Prostate gland (tissue), 2 donors: ENCODE results near the gene ERC2. TPM values are rescaled to one million over a fixed set of nuclear protein-coding genes. Genes with fewer than 3 reads are reported as not detected.

Source experiments
- DNase-seq: peaks from one replicate; pipeline ENCODE4 v3.0.0-alpha.2; 2019; ENCODE audit warnings: low spot score
- H3K27ac ChIP-seq, 2 donors: fragments of 200-600 bp; sonication (generic); 2 replicates each; pipeline ENCODE4 v1.5.1; 2017 to 2019
- H3K27me3 ChIP-seq: fragments of 200-600 bp; sonication (generic); replicated peaks from 2 replicates; pipeline ENCODE4 v1.5.1; 2019; ENCODE audit not compliant: insufficient read depth
- H3K36me3 ChIP-seq, 2 donors: fragments of 200-600 bp; sonication (generic); 1 replicate in 1 of 2; 2 replicates in 1 of 2; pipeline versions ENCODE4 v1.5.1 to v1.8.1; 2017 to 2019
- H3K4me1 ChIP-seq: fragments of 200-600 bp; sonication (generic); replicated peaks from 2 replicates; pipeline ENCODE4 v1.5.1; 2019
- H3K4me3 ChIP-seq, 2 donors: fragments of 200-600 bp; sonication (generic); 2 replicates each; pipeline ENCODE4 v1.5.1; 2017 to 2019
- H3K9me3 ChIP-seq: fragments of 200-600 bp; sonication (generic); 2 replicates; pipeline ENCODE4 v1.5.1; 2017
- POLR2A ChIP-seq: fragments of 450-650 bp; IDR thresholded peaks from one replicate; pipeline ENCODE4 v1.6.1; 2016; ENCODE audit warnings: antibody characterized with exemption, mild to moderate bottlenecking
- POLR2AphosphoS5 ChIP-seq: sonication (generic); formaldehyde crosslinking; IDR thresholded peaks from one replicate; pipeline ENCODE4 v1.6.1; 2017; ENCODE audit warnings: antibody characterized with exemption
- WGBS: methylation state at CpG from one replicate; pipeline ENCODE4 v1.1.5; 2018; 5-methylcytosine and 5-hydroxymethylcytosine counted together
- intact Hi-C: fragments of 100-400 bp; cut with DNase I; formaldehyde crosslinking; loops from one replicate; pipeline ENCODE4 v1.14.2; 2022
- total RNA-seq, 2 donors: library from RNA; depleted of rRNA; stranded (reverse); fragments of >200 nt; gene quantifications; one replicate each; pipeline ENCODE4 v1.1.0, GENCODE V29; 2016
- TF ChIP-seq, protein P1 (sequence below), 4 experiments: fragments of 200-600 bp in 2 of 4; fragments of 450-650 bp in 2 of 4; sonication (generic) in 2 of 4; IDR thresholded peaks; 1 replicate in 3 of 4; 2 replicates in 1 of 4; pipeline ENCODE4 v1.5.1; 2016 to 2019; ENCODE audit warnings: antibody characterized with exemption in 4 of 4, mild to moderate bottlenecking in 2 of 4, moderate library complexity in 2 of 4

Gene ERC2
- total RNA-seq, 2 donors from 2014 or later, result 1.0 to 2.7 TPM

DNA sequence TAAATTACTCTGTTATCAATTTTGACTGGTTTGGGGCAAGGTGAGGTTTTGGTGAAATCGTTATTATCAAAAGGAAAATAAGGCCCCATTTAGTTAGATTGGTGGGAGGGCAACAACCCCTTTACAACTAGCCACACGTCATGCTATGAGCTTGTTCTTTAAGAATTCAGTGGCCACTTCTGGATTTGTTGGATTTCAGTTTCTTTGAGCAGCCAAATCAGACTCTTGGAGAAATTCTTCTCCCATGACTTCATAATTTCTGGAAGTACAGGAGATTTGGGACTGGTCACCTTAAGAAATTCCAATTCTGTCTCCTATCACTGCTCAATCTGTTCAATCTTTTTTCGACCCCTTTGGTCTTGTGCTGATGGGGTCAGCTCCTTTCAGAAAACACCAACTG, 966.4 kb downstream of the ERC2 start:
- intact Hi-C loops, result no loop called here
- TF ChIP-seq POLR2A (no peak), POLR2AphosphoS5 (no peak)
- TF ChIP-seq, protein P1, sequence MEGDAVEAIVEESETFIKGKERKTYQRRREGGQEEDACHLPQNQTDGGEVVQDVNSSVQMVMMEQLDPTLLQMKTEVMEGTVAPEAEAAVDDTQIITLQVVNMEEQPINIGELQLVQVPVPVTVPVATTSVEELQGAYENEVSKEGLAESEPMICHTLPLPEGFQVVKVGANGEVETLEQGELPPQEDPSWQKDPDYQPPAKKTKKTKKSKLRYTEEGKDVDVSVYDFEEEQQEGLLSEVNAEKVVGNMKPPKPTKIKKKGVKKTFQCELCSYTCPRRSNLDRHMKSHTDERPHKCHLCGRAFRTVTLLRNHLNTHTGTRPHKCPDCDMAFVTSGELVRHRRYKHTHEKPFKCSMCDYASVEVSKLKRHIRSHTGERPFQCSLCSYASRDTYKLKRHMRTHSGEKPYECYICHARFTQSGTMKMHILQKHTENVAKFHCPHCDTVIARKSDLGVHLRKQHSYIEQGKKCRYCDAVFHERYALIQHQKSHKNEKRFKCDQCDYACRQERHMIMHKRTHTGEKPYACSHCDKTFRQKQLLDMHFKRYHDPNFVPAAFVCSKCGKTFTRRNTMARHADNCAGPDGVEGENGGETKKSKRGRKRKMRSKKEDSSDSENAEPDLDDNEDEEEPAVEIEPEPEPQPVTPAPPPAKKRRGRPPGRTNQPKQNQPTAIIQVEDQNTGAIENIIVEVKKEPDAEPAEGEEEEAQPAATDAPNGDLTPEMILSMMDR (IDR thresholded peaks at IDR 0.05), result no peak
- H3K27ac ChIP-seq, result no peak overlapping the region
- no peaks in the 10 kb centered on the region for H3K4me1 ChIP-seq
- H3K36me3 ChIP-seq, result no peaks in the 10 kb centered on the region
- no peak for DNase-seq
- 93% methylated on average over 3 of the region's 3 CpGs for WGBS
- H3K27me3 ChIP-seq, result no peaks in the 10 kb centered on the region
- no peaks in the 10 kb centered on the region for H3K9me3 ChIP-seq
- H3K4me3 ChIP-seq, result no peak overlapping the region

DNA sequence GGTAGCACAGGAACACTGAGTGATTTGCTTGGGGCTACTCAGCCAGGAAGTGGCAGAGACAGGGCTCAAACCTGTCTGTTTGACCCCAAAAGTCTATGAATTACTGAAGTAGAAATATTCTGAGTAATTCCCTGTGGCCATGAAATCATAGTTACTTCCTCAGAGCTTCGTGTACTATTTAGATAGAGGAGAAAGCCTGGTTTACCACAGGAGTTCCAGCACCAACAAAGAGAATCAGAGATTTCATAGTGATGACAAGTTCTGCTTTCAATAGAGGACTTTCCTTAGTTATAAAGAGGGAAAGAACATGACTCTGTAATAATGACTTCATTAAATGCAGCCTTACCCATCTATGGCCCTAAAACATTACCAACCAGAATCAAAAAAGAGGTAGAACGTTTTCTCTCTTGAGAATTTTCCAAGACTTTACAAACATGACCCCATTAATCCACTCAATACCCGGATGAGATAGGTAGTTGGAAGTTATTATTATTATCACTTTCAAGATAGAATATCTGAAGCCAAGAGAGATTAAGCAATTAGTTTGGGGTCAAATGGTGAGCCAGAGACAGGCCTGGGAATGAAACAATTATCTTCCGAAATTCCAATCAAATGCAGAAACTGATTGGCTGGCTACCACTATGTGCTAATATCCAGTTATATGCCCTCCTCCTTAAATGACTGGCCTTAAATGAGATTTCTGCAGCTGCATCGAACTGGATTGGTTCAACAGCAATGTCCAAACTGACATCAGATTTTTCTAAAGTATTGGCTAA, 967.5 kb downstream of the ERC2 start:
- intact Hi-C loops, result no loop called here
- H3K27me3 ChIP-seq, result no peaks in the 10 kb centered on the region
- WGBS, result 88% methylated on average over 5 of the region's 5 CpGs
- H3K4me3 ChIP-seq, result no peak overlapping the region
- TF ChIP-seq POLR2A (no peak), POLR2AphosphoS5 (no peak)
- TF ChIP-seq, protein P1 (IDR thresholded peaks at IDR 0.05), result no peak
- no peak for DNase-seq
- no peak overlapping the region for H3K27ac ChIP-seq
- H3K36me3 ChIP-seq, result no peaks in the 10 kb centered on the region
- H3K4me1 ChIP-seq, result no peaks in the 10 kb centered on the region
- H3K9me3 ChIP-seq, result no peaks in the 10 kb centered on the region

DNA sequence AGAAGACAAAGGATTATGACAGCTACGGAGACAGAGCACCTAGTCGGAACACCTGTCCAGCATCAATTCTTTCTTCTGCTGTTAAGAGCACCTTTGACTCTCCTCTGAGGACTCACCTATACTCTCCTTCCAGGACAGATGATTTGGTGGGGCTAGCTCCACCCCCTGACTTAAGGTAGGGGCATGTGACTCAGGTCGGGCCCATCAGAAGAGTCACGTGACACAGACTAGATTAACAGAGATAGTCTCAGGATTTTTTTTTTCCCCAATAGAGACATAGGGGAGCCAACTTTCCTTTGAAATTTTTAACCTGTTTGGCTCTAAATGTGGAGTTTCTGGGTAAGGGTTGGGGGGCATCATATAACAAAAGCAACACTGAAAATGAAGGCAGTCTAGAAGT, 969.7 kb downstream of the ERC2 start:
- WGBS, result 80% methylated on average over 4 of the region's 4 CpGs
- no peaks in the 10 kb centered on the region for H3K27me3 ChIP-seq
- TF ChIP-seq, protein P1 (IDR thresholded peaks at IDR 0.05), result no peak
- no peak for TF ChIP-seq POLR2AphosphoS5
- TF ChIP-seq POLR2A, result no peak
- intact Hi-C loops, result no loop called here
- H3K9me3 ChIP-seq, result no peaks in the 10 kb centered on the region
- H3K4me3 ChIP-seq, result no peak overlapping the region
- no peak overlapping the region for H3K27ac ChIP-seq
- no peak for DNase-seq
- no peaks in the 10 kb centered on the region for H3K36me3 ChIP-seq
- H3K4me1 ChIP-seq, result no peaks in the 10 kb centered on the region

DNA sequence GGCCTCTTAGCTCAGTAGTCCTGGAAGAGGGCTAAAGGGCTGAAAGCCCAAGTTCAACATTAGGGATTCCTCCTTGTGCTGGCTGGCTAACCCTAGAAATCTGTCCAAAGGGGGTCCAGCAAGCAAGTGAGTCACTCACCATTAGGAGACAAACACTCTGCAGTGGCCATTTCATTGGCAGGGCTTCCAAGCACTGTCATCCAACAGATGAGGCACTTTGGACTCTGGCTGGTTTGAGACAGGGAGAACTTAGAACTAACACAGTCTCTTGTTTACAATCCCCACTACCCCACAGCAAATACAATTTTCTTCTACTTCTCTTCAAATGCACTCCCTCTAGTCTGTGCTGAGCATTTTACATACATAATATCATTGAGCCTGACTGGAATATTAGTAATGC, 971.0 kb downstream of the ERC2 start:
- no peaks in the 10 kb centered on the region for H3K4me1 ChIP-seq
- no peak for DNase-seq
- intact Hi-C loops, result no loop called here
- no peak overlapping the region for H3K27ac ChIP-seq
- TF ChIP-seq POLR2AphosphoS5, result no peak
- TF ChIP-seq, protein P1 (IDR thresholded peaks at IDR 0.05), result no peak
- H3K9me3 ChIP-seq, result no peaks in the 10 kb centered on the region
- H3K4me3 ChIP-seq, result no peak overlapping the region
- H3K36me3 ChIP-seq, result no peaks in the 10 kb centered on the region
- no peaks in the 10 kb centered on the region for H3K27me3 ChIP-seq

DNA sequence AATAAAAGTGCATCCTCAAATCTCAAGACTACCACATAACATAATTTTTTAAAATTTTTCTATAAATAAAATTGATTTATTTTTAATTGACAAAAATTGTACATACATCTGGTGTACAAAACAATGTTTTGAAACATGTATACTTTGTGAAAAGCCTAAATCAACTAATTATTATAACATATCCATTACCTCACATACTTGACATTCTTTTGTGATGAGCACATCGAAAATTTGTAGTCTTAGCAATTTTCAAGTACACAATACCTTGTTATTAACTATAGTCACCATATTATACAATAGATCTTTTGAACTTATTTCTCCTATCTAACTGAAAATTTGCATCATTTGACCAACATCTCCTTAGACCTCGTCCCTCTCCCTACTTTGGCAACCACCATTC, 973.3 kb downstream of the ERC2 start:
- H3K27ac ChIP-seq, result no peak overlapping the region
- no peak overlapping the region for H3K4me3 ChIP-seq
- no peaks in the 10 kb centered on the region for H3K27me3 ChIP-seq
- TF ChIP-seq, protein P1 (IDR thresholded peaks at IDR 0.05), result no peak
- no peak for TF ChIP-seq POLR2AphosphoS5
- no peak for TF ChIP-seq POLR2A
- no peaks in the 10 kb centered on the region for H3K36me3 ChIP-seq
- no peak for DNase-seq
- intact Hi-C loops, result no loop called here
- peaks cover 3% of the 10 kb centered on the region for H3K4me1 ChIP-seq
- no peaks in the 10 kb centered on the region for H3K9me3 ChIP-seq
- WGBS, result 86% methylated on average over 2 of the region's 2 CpGs
